NCI-H345 treated with DMSO at 0.1 percent for 48 hours (cell line): ENCODE data around the gene RAPGEF5.
A peak's percentile ranks its signal among the peaks of the same experiment; 100 is the strongest.

Source experiments
- DNase-seq: peaks from one replicate; lab custom pipeline; 2025; ENCODE audit not compliant: unreplicated experiment; lab: John Stamatoyannopoulos, UW

Gene RAPGEF5

GRCh38 chr7:22129166-22129565 is 227.8 kb downstream of the RAPGEF5 start:
- no peak for DNase-seq

GRCh38 chr7:22128528-22128920 is 228.4 kb downstream of the RAPGEF5 start:
- no peak for DNase-seq

GRCh38 chr7:22127835-22128527 is 229.0 kb downstream of the RAPGEF5 start:
- DNase-seq, result no peak

- no peak for DNase-seq
These were observed 231.5 kb downstream of the RAPGEF5 start for GRCh38 chr7:22125436-22125835.

- no peak for DNase-seq
These were observed 232.0 kb downstream of the RAPGEF5 start for GRCh38 chr7:22124941-22125340.

GRCh38 chr7:22123139-22123538 is 233.8 kb downstream of the RAPGEF5 start:
- no peak for DNase-seq

- no peak for DNase-seq
These were observed 235.1 kb downstream of the RAPGEF5 start for GRCh38 chr7:22121702-22122474.

- no peak for DNase-seq
These were observed 236.4 kb downstream of the RAPGEF5 start for GRCh38 chr7:22120391-22121053.

GRCh38 chr7:22117222-22117621 is 239.7 kb downstream of the RAPGEF5 start:
- DNase-seq, result no peak

- DNase-seq, result no peak
These were observed 240.4 kb downstream of the RAPGEF5 start for GRCh38 chr7:22116451-22117030.

GRCh38 chr7:22115689-22116088 is 241.3 kb downstream of the RAPGEF5 start:
- no peak for DNase-seq

- DNase-seq, result no peak
These were observed 242.4 kb downstream of the RAPGEF5 start for GRCh38 chr7:22114440-22114981.

GRCh38 chr7:22113041-22113440 is 243.9 kb downstream of the RAPGEF5 start:
- DNase-seq, result no peak

GRCh38 chr7:22111661-22112060 is 245.3 kb downstream of the RAPGEF5 start:
- DNase-seq, result no peak

- no peak for DNase-seq
These were observed 246.1 kb downstream of the RAPGEF5 start for GRCh38 chr7:22110881-22111280.

- DNase-seq, result peak; percentile 68
These were observed 246.6 kb downstream of the RAPGEF5 start for GRCh38 chr7:22110227-22110839.

GRCh38 chr7:22109761-22110160 is 247.2 kb downstream of the RAPGEF5 start:
- no peak for DNase-seq

GRCh38 chr7:22108151-22108845 is 248.7 kb downstream of the RAPGEF5 start:
- no peak for DNase-seq

- no peak for DNase-seq
These were observed 251.4 kb downstream of the RAPGEF5 start for GRCh38 chr7:22105550-22105949.
